IMR-90 (cell line): ENCODE data around the gene NOS3. TPM values are rescaled to one million over a fixed set of nuclear protein-coding genes. Genes with fewer than 3 reads are reported as not detected.

Source experiments
- ATAC-seq: fragments of 200-7000 bp; cut with Tn5 transposase; 2 replicates; pipeline ENCODE4 v1.9.1; 2020; ENCODE audit warnings: low read depth, mild to moderate bottlenecking, moderate library complexity
- BruUV-seq: library from RNA; stranded (reverse); fragments of 400-500 nt; replicated peaks from 2 replicates; lab custom pipeline; 2021; lab: Mats Ljungman, UMichigan
- CTCF ChIA-PET: fragments of 300-600 bp; formaldehyde crosslinking; extraction: SDS; loops from one replicate; lab custom pipeline; 2021; ENCODE audit warnings: antibody characterized with exemption; lab: Yijun Ruan, JAX
- POLR2A ChIA-PET: fragments of 300-600 bp; sonication (Branson Sonifier 250); formaldehyde crosslinking; loops from one replicate; lab custom pipeline; 2022; ENCODE audit warnings: antibody characterized with exemption; ENCODE audit not compliant: unreplicated experiment; lab: Charles Lee
- DNase-seq: peaks from one replicate; pipeline ENCODE4 v3.0.0; 2013
- H2AFZ ChIP-seq: replicated peaks from 2 replicates; pipeline ENCODE3; 2013; ENCODE audit warnings: low read length, mild to moderate bottlenecking; ENCODE audit not compliant: poor library complexity
- H2AK5ac ChIP-seq: 2 replicates; pipeline ENCODE4 v1.6.1; 2013; ENCODE audit warnings: low read depth, low read length, inconsistent platforms
- H2AK9ac ChIP-seq: replicated peaks from 2 replicates; pipeline ENCODE3; 2013; ENCODE audit warnings: mild to moderate bottlenecking, low read depth, low read length, moderate library complexity; ENCODE audit not compliant: poor library complexity
- H2BK120ac ChIP-seq: 2 replicates; pipeline ENCODE4 v1.6.1; 2013; ENCODE audit warnings: low read depth, low read length, inconsistent platforms
- H2BK15ac ChIP-seq: 3 replicates; pipeline ENCODE4 v1.6.1; 2013; ENCODE audit warnings: low read depth, low read length, inconsistent platforms
- H2BK20ac ChIP-seq: 2 replicates; pipeline ENCODE4 v1.6.1; 2013; ENCODE audit warnings: low read depth, mild to moderate bottlenecking, inconsistent platforms, low read length, moderate library complexity
- H2BK5ac ChIP-seq: 2 replicates; pipeline ENCODE4 v1.6.1; 2013; ENCODE audit warnings: mild to moderate bottlenecking, low read depth, low read length, inconsistent platforms; ENCODE audit not compliant: poor library complexity, severe bottlenecking
- H3K14ac ChIP-seq: replicated peaks from 2 replicates; pipeline ENCODE4 v1.6.1; 2013; ENCODE audit warnings: low read depth, low read length, inconsistent platforms
- H3K18ac ChIP-seq: 2 replicates; pipeline ENCODE4 v1.6.1; 2013; ENCODE audit warnings: low read depth, low read length, control low read depth
- H3K23ac ChIP-seq: 2 replicates; pipeline ENCODE4 v1.6.1; 2013; ENCODE audit warnings: low read depth, low read length, inconsistent platforms
- H3K27ac ChIP-seq: 2 replicates; pipeline ENCODE4 v1.5.1; 2013; ENCODE audit warnings: mild to moderate bottlenecking, control low read depth, low read length; ENCODE audit not compliant: insufficient read depth
- H3K27me3 ChIP-seq: 2 replicates; pipeline ENCODE4 v1.6.1; 2013; ENCODE audit warnings: low read length; ENCODE audit not compliant: control insufficient read depth, insufficient read depth
- H3K36me3 ChIP-seq: 2 replicates; pipeline ENCODE4 v1.6.1; 2013; ENCODE audit warnings: low read length, mixed read lengths; ENCODE audit not compliant: control insufficient read depth, insufficient read depth
- H3K4ac ChIP-seq: 2 replicates; pipeline ENCODE4 v1.6.1; 2013; ENCODE audit warnings: low read depth, low read length, inconsistent platforms
- H3K4me1 ChIP-seq: 2 replicates; pipeline ENCODE4 v1.6.1; 2013; ENCODE audit warnings: low read length, mixed read lengths; ENCODE audit not compliant: control insufficient read depth, insufficient read depth
- H3K4me2 ChIP-seq: 2 replicates; pipeline ENCODE4 v1.6.1; 2013; ENCODE audit warnings: low read depth, mild to moderate bottlenecking, control low read depth, low read length, moderate library complexity
- H3K4me3 ChIP-seq: 2 replicates; pipeline ENCODE4 v1.5.1; 2013; ENCODE audit warnings: low read depth, mild to moderate bottlenecking, control low read depth, low read length, moderate library complexity; ENCODE audit not compliant: insufficient read depth
- H3K56ac ChIP-seq: 2 replicates; pipeline ENCODE4 v1.6.1; 2013; ENCODE audit warnings: low read length, inconsistent platforms; ENCODE audit not compliant: insufficient read depth; ENCODE audit errors: extremely low read depth
- H3K79me1 ChIP-seq, 2 experiments: 2 replicates each; pipeline ENCODE4 v1.6.1; 2013; ENCODE audit warnings: low read length in 2 of 2, inconsistent platforms in 1 of 2, low read depth in 1 of 2
- H3K9ac ChIP-seq: 2 replicates; pipeline ENCODE4 v1.6.1; 2013; ENCODE audit warnings: low read depth, low read length, control low read depth
- H3K9me1 ChIP-seq: 2 replicates; pipeline ENCODE4 v1.6.1; 2013; ENCODE audit warnings: low read length, inconsistent platforms; ENCODE audit not compliant: insufficient read depth
- H3K9me3 ChIP-seq: 2 replicates; pipeline ENCODE4 v1.6.1; 2013; ENCODE audit warnings: low read length; ENCODE audit not compliant: control insufficient read depth, insufficient read depth
- H4K20me1 ChIP-seq: 2 replicates; pipeline ENCODE4 v1.6.1; 2013; ENCODE audit warnings: low read length, inconsistent platforms; ENCODE audit not compliant: insufficient read depth
- H4K5ac ChIP-seq: 2 replicates; pipeline ENCODE4 v1.6.1; 2013; ENCODE audit warnings: mild to moderate bottlenecking, low read depth, low read length, control low read depth
- H4K8ac ChIP-seq, 2 experiments: 2 replicates each; pipeline ENCODE4 v1.6.1; 2013; ENCODE audit warnings: low read depth in 2 of 2, low read length in 2 of 2, control low read depth in 1 of 2, inconsistent platforms in 1 of 2
- H4K91ac ChIP-seq: 2 replicates; pipeline ENCODE4 v1.6.1; 2013; ENCODE audit warnings: low read depth, low read length, inconsistent platforms; ENCODE audit not compliant: insufficient read depth
- CEBPB ChIP-seq: IDR thresholded peaks from 2 replicates; pipeline ENCODE4 v1.6.1; 2012; ENCODE audit warnings: low read depth, low read length, improper control_type of control experiment
- CTCF ChIP-seq: conservative IDR thresholded peaks from 2 replicates; pipeline ENCODE4 v1.5.1; 2012; ENCODE audit warnings: mild to moderate bottlenecking, low read depth, low read length, improper control_type of control experiment
- FOS ChIP-seq: fragments of 150-350 bp; IDR thresholded peaks from 2 replicates; pipeline ENCODE4 v1.6.1; 2016; ENCODE audit warnings: low read depth, low read length
- NFE2L2 ChIP-seq: fragments of 150-350 bp; IDR thresholded peaks from 2 replicates; pipeline ENCODE4 v1.6.1; 2016; ENCODE audit warnings: low read depth, mild to moderate bottlenecking, low read length
- WGBS, 2 experiments: methylation state at CpG; one replicate each; pipeline versions ENCODE4 v1.1.5 to v1.1.7; 2013; ENCODE audit warnings: missing lambda C conversion rate in 2 of 2; ENCODE audit not compliant: insufficient read length in 1 of 2; ENCODE audit errors: extremely low coverage in 2 of 2; 5-methylcytosine and 5-hydroxymethylcytosine counted together
- dilution Hi-C: fragments of 300-500 bp; cut with HindIII; formaldehyde crosslinking; loops from one replicate; pipeline ENCODE4 v1.14.3; 2018; ENCODE audit warnings: low sequenced_read_pairs; ENCODE audit not compliant: unreplicated experiment
- in situ Hi-C: fragments of 300-500 bp; cut with MboI; formaldehyde crosslinking; loops from 3 replicates; pipeline ENCODE4 v1.14.3; 2019; ENCODE audit warnings: low sequenced_read_pairs, inconsistent platforms, mixed read lengths
- intact Hi-C: fragments of 100-400 bp; cut with micrococcal nuclease; formaldehyde crosslinking; loops from 2 replicates; pipeline ENCODE4 v1.10.0; 2022
- polyA plus RNA-seq, 3 experiments: library from polyadenylated mRNA; depleted of rRNA; stranded (reverse); fragments of >200 nt; gene quantifications; 2 replicates each; pipeline ENCODE4 v1.2.3, GENCODE V29; 2012; ENCODE audit warnings: low replicate concordance in 1 of 3
- total RNA-seq: library from RNA; depleted of rRNA; stranded (reverse); fragments of >200 nt; gene quantifications from 2 replicates; pipeline ENCODE4 v1.2.3, GENCODE V29; 2012

NOS3 gene
- total and polyA plus RNA-seq, 2 of the 4 experiments (the other 2 are of a cell fraction) = 0.72 to 2.0 TPM

GRCh38 chr7:151008511-151009323 lies 17.9 kb downstream of the NOS3 start:
- Histone ChIP-seq H4K8ac (0 out of 4 replicates have a peak overlapping the region, but pooled peaks of 1 of the 2 experiments have one; percentile 28), H2BK15ac (no peak overlapping the region), H3K4me1 (peaks cover 9% of the 10 kb centered on the region; the same call in 1 of the 2 replicates), H3K4ac (no peak overlapping the region), H3K4me3 (no peak overlapping the region), H3K79me1 (no peaks in the 10 kb centered on the region), H3K56ac (no peak overlapping the region), H4K20me1 (no peaks in the 10 kb centered on the region), H3K27me3 (peaks cover 15% of the 10 kb centered on the region), H4K91ac (no peak overlapping the region), H3K27ac (no peak overlapping the region), H2BK120ac (no peak overlapping the region), H2AK9ac (no peak overlapping the region), H3K9me3 (no peaks in the 10 kb centered on the region), H3K9ac (no peak overlapping the region), H2BK5ac (no peak overlapping the region), H3K36me3 (no peaks in the 10 kb centered on the region), H3K18ac (no peak overlapping the region), H4K5ac (no peak overlapping the region), H2AK5ac (no peak overlapping the region), H3K9me1 (no peaks in the 10 kb centered on the region), H2AFZ (peak overlapping the region; percentile 1), H2BK20ac (no peak overlapping the region), H3K14ac (no peak overlapping the region), H3K23ac (no peak overlapping the region), H3K4me2 (no peak overlapping the region)
- no peak for ATAC-seq
- dilution Hi-C loops (no loop called here), in situ Hi-C loops (no loop called here), intact Hi-C loops (no loop called here)
- TF ChIP-seq CTCF = peak; percentile 44
- no peak for TF ChIP-seq FOS
- no peak for TF ChIP-seq CEBPB
- no peak for TF ChIP-seq NFE2L2
- BruUV-seq = no TSS peak
- WGBS, 2 experiments = 55% methylated on average over 23 of the region's 40 CpGs; no CpG with 5 or more reads in 1 of the 2 experiments
- ChIA-PET POLR2A (no interaction called here), CTCF (interaction anchor here (1.0 to 1.4 kb wide), 2 partner anchors 10 to 28 kb away, joined by 3 to 4 read pairs; no protein-coding TSS in a partner anchor)
- no peak for DNase-seq
